Activated naive CD4-positive, alpha-beta T cell treated with anti-CD3 and anti-CD28 coated beads for 36 hours (primary cell): ENCODE data around the gene PBX4. TPM values are rescaled to one million over a fixed set of nuclear protein-coding genes. Genes with fewer than 3 reads are reported as not detected.

Experiments used
- CTCF ChIA-PET: fragments of 350-600 bp; sonication (Branson Sonifier 250); formaldehyde crosslinking; loops from one replicate; lab custom pipeline; 2021; ENCODE audit warnings: antibody characterized with exemption; lab: Charles Lee
- DNase-seq: peaks from one replicate; pipeline ENCODE4 v3.0.0-alpha.2; 2020
- H3K27ac Mint-ChIP-seq: one replicate; pipeline ENCODE4 v1.8.0; 2021; ENCODE audit warnings: mild to moderate bottlenecking, mixed read lengths
- H3K27me3 Mint-ChIP-seq: one replicate; pipeline ENCODE4 v1.8.0; 2021; ENCODE audit warnings: low read depth, mixed read lengths
- H3K36me3 Mint-ChIP-seq: one replicate; pipeline ENCODE4 v1.8.0; 2021; ENCODE audit warnings: low read depth, mixed read lengths
- H3K4me1 Mint-ChIP-seq: one replicate; pipeline ENCODE4 v1.8.0; 2021; ENCODE audit warnings: low read depth, mixed read lengths
- H3K4me3 Mint-ChIP-seq: one replicate; pipeline ENCODE4 v1.8.0; 2021; ENCODE audit warnings: mild to moderate bottlenecking, moderate library complexity, mixed read lengths
- H3K9me3 Mint-ChIP-seq: one replicate; pipeline ENCODE4 v1.8.0; 2021; ENCODE audit warnings: mixed read lengths
- intact Hi-C: fragments of 100-400 bp; cut with micrococcal nuclease; formaldehyde crosslinking; loops from one replicate; pipeline ENCODE4 v1.15.1; 2023
- total RNA-seq, 2 experiments: library from RNA; stranded (reverse); gene quantifications; one replicate each; pipeline ENCODE4 v1.2.3, GENCODE V29; 2021

The PBX4 gene
- total RNA-seq, 2 experiments from 2014 or later: 13.5 to 17.5 TPM

DNA sequence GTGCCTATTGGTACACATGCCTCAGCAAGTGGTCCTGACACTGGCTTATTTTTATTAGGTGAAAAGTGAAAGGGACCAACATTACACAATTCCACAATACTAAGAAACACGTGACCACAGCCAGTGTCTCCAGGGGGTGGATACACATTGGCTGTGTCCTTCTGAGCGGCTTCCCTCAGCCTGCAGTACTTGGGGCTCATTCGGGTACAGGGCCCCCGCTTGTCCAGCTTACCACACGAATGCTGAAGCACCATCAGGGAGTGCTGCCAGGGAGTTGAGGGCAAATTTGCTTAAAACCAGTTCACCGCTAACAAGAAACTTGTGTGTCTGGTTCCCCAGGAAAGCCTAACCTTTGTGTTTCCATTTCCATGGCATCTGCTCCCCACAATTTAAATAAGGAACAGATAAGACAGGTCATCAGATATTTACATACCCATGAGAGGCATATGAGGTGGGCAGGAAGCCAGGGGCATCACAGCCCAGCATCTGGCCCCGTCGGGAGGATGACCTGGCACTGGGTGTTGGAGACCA, 23.3 kb downstream of the PBX4 start:
- Mint-ChIP-seq H3K27ac (peak overlapping the region; percentile 80), H3K9me3 (no peaks in the 10 kb centered on the region), H3K4me3 (no peak overlapping the region), H3K27me3 (no peaks in the 10 kb centered on the region), H3K4me1 (peaks cover 84% of the 10 kb centered on the region), H3K36me3 (peaks cover 17% of the 10 kb centered on the region)
- no peak for DNase-seq
- CTCF ChIA-PET: no interaction called here
- intact Hi-C loops: loop anchor here (5.0 kb wide), 1 partner anchor 272 kb away; the partner anchor contains the start of gene ZNF253

DNA sequence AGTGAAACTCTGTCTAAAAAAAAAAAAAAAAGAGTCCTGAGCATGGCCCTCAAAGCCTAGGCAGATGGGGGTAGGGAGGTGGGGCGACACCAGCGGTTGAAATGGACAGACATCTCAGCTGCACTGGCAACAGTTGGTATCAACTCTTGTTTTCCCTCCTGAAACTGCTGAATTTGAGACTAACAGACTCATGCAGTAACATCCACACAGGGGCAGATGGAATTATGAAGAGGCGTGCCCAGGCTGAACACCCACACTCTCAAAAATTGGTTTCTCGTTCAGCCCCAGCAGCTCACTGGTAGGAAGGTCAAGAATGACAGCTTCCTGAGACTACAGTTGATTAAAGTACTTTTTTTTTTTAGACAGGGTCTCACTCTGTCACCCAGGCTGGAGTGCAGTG, 24.1 kb downstream of the PBX4 start:
- Mint-ChIP-seq H3K36me3 (peaks cover 17% of the 10 kb centered on the region), H3K4me1 (peaks cover 85% of the 10 kb centered on the region), H3K9me3 (no peaks in the 10 kb centered on the region), H3K27me3 (no peaks in the 10 kb centered on the region), H3K4me3 (no peak overlapping the region), H3K27ac (peak overlapping the region; percentile 73)
- intact Hi-C loops: no loop called here
- CTCF ChIA-PET: interaction anchor here (0.8 kb wide), 1 partner anchor 40 kb away, joined by 3 read pairs; no protein-coding TSS in a partner anchor
- peak; percentile 33 for DNase-seq

DNA sequence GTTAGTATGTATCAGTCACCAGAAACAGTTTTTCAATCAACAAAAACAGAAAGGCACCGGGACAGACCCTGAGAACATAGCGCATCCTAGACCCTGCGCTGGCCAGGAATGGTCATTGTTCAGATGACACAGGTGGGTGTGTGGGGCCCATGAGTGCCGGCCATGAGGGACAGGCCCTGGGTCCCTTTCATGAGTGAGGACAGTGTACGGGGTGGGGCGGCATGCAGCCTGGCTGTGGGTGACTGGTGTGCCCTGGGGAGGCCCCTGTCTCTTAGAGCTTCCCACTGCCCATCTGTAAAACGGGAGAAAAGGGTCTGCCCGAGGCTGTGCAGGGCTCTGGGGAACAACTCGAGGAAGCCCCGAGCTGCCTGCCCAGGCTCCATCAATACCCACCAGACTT, 25.8 kb downstream of the PBX4 start:
- no peak overlapping the region for H3K4me3 Mint-ChIP-seq
- peak overlapping the region; percentile 63 for H3K27ac Mint-ChIP-seq
- H3K36me3 Mint-ChIP-seq: peaks cover 17% of the 10 kb centered on the region
- CTCF ChIA-PET: no interaction called here
- no peaks in the 10 kb centered on the region for H3K9me3 Mint-ChIP-seq
- no peaks in the 10 kb centered on the region for H3K27me3 Mint-ChIP-seq
- intact Hi-C loops: no loop called here
- DNase-seq: no peak
- peaks cover 83% of the 10 kb centered on the region for H3K4me1 Mint-ChIP-seq

DNA sequence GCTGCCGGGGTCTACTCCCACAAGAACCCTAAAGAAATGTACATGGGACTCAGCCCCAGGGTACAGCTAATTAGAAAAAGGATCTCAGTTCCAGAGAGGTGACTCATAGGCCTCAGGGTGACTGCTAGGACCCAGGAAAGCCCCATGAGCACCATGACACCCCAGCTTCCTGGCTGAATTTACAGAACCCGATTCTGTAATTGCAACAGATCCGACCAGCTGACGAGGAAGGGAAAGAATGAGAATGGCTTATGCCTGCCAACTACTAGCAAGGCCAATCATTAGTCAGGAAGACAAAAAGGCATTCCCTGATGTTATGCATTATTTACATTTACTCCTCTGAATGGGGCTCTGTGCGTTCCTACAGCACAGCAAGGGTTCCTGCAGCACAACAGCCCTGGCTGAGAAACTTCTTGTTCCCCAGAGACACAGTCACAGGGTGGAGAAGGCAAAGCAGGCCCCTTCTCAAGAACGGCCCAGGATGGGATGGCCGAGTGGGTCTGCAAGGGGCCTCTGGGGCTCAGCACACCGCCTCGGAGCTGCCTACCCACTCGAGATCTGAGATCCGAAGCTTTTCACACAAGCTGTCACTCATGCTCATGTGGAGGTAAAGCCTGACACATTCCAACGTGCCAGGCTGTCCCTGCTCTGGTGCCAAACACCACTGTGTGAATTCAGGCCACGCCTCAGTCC, 27.2 kb downstream of the PBX4 start:
- Mint-ChIP-seq H3K9me3 (no peaks in the 10 kb centered on the region), H3K27ac (peak overlapping the region; percentile 93), H3K4me3 (peak overlapping the region; percentile 47), H3K27me3 (no peaks in the 10 kb centered on the region), H3K36me3 (peaks cover 13% of the 10 kb centered on the region), H3K4me1 (peaks cover 71% of the 10 kb centered on the region)
- DNase-seq: peak; percentile 91
- intact Hi-C loops: loop anchor here (1.0 to 2.0 kb wide), 6 partner anchors 8 to 206 kb away; partner anchors contain the start of genes GMIP, LPAR2 and ZNF101
- CTCF ChIA-PET: interaction anchor here (0.5 to 1.1 kb wide), 4 partner anchors 9 to 46 kb away, joined by 3 read pairs; no protein-coding TSS in a partner anchor

DNA sequence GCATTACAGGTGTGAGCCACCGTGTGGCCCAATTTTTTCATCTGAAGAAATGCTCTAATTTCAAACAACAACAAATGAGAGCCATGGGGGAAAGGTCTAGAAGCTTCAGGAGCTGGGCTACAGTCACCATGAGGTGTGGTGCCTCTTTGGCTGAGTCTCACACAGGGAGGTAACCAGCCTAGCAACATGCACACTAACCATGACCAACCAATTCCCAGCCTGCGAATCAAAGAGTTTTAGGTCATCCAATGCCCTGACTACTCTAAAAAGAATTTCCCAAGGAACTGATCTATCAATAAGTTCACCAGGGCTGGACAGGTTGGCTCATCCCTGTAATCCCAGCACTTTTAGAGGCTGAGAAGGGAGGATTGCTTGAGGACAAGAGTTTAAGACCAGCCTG, 29.9 kb downstream of the PBX4 start:
- no peak overlapping the region for H3K4me3 Mint-ChIP-seq
- DNase-seq: no peak
- H3K36me3 Mint-ChIP-seq: peaks cover 9% of the 10 kb centered on the region
- peaks cover 51% of the 10 kb centered on the region for H3K4me1 Mint-ChIP-seq
- H3K9me3 Mint-ChIP-seq: no peaks in the 10 kb centered on the region
- CTCF ChIA-PET: interaction anchor here (1.1 to 2.0 kb wide), 2 partner anchors 34 to 56 kb away, joined by 3 to 5 read pairs; no protein-coding TSS in a partner anchor
- intact Hi-C loops: no loop called here
- H3K27me3 Mint-ChIP-seq: no peaks in the 10 kb centered on the region
- H3K27ac Mint-ChIP-seq: peak overlapping the region; percentile 77

DNA sequence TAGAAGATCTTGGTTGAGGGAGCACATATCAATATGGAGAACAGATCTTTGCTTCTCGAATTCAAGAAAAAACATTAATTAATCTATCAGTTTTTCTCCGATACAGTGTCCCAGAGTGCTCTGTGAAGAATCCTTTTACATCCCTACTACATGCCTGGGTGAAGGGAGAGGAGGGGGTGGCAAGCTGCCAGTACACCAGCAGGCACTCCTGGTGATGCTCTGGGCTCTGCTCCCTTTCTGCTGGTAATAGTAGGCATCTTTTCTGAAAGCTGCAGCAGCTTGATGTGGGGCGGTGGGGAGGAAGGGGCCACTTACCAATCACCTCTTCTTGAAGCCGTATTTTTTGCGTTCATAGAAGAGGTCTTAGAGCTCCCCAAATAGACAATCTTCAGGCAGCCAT, 30.7 kb downstream of the PBX4 start:
- H3K4me1 Mint-ChIP-seq: peaks cover 45% of the 10 kb centered on the region
- CTCF ChIA-PET: interaction anchor here (0.6 to 1.1 kb wide), 5 partner anchors 33 to 71 kb away, joined by 3 to 6 read pairs (median 3); no protein-coding TSS in a partner anchor
- no peak for DNase-seq
- no peaks in the 10 kb centered on the region for H3K27me3 Mint-ChIP-seq
- peaks cover 4% of the 10 kb centered on the region for H3K36me3 Mint-ChIP-seq
- H3K4me3 Mint-ChIP-seq: no peak overlapping the region
- intact Hi-C loops: no loop called here
- H3K9me3 Mint-ChIP-seq: no peaks in the 10 kb centered on the region
- no peak overlapping the region for H3K27ac Mint-ChIP-seq

DNA sequence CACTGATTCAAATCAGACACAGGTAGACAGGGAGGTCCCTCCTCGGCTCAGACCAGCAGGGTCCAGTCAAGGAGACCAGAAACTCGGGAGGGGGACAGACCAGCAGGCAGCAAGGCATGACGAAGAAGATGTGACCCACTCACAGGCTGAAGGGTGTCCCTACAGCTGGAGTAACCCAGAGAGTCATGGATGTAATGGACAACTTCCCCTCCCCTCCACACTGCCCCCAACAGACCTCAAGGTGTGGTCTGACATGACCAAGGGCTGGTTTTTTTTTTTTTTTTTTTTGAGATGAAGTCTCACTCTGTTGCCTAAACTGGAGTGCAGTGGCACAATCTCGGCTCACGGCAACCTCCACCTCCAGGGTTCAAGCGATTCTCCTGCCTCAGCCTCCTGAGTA, 34.1 kb downstream of the PBX4 start:
- Mint-ChIP-seq H3K36me3 (no peaks in the 10 kb centered on the region), H3K4me1 (peaks cover 29% of the 10 kb centered on the region), H3K27ac (no peak overlapping the region), H3K27me3 (no peaks in the 10 kb centered on the region), H3K4me3 (no peak overlapping the region), H3K9me3 (no peaks in the 10 kb centered on the region)
- intact Hi-C loops: no loop called here
- CTCF ChIA-PET: no interaction called here
- DNase-seq: no peak

GRCh38 chr19:19582471-19582870, 36.0 kb downstream of the PBX4 start:
- peaks cover 17% of the 10 kb centered on the region for H3K4me1 Mint-ChIP-seq
- H3K27me3 Mint-ChIP-seq: no peaks in the 10 kb centered on the region
- H3K27ac Mint-ChIP-seq: no peak overlapping the region
- DNase-seq: no peak
- no peak overlapping the region for H3K4me3 Mint-ChIP-seq
- intact Hi-C loops: no loop called here
- no peaks in the 10 kb centered on the region for H3K36me3 Mint-ChIP-seq
- CTCF ChIA-PET: interaction anchor here (0.7 to 1.4 kb wide), 3 partner anchors 27 to 66 kb away, joined by 3 to 5 read pairs (median 5); partner anchors contain the start of gene GMIP
- H3K9me3 Mint-ChIP-seq: no peaks in the 10 kb centered on the region

DNA sequence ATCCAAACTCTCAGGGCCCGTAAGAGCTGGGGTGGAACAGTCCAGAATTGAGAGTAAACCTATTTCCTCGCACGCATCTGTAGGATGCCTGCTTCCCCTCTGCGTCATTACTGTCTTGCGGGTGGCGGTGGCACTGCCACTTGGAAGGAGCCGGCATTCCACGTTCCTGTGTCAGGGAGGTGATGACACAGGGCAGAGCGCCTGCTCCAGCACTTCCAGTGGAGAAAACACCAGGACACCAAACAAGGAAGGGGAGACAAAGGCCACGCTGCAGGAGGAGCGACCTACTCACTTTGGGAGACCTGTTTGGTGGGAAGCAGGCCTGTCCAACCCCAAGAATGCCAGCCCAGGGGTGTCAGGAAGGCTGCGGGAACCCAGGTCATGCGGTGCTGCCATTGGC, 37.1 kb downstream of the PBX4 start:
- Mint-ChIP-seq H3K27me3 (no peaks in the 10 kb centered on the region), H3K36me3 (no peaks in the 10 kb centered on the region), H3K27ac (no peak overlapping the region), H3K4me3 (no peak overlapping the region), H3K9me3 (no peaks in the 10 kb centered on the region), H3K4me1 (peaks cover 17% of the 10 kb centered on the region)
- DNase-seq: no peak
- intact Hi-C loops: no loop called here
- CTCF ChIA-PET: no interaction called here

DNA sequence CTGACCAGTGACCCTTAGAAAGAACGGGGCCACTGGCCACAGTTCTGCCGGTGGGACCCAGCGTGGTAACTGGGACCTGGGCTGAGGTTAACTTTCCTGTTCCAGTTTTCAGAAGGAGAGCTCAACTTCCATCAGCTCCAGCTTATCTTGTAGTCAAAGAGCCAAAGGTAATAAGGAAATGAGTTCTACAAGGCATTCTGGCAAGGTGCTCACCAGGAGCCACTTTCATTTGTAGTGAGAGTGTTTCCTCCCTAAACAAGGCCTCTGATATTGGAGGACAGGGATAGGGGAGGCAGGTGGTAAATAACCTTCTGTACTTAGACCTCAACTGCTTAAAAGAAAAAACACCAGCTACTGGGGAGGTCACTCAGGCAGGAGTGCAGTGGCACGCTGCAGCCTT, 38.1 kb downstream of the PBX4 start:
- CTCF ChIA-PET: interaction anchor here (3.5 kb wide), 1 partner anchor 26 kb away, joined by 19 read pairs; no protein-coding TSS in a partner anchor
- intact Hi-C loops: no loop called here

GRCh38 chr19:19579533-19580361, 38.7 kb downstream of the PBX4 start:
- intact Hi-C loops: no loop called here
- H3K27ac Mint-ChIP-seq: no peak overlapping the region

More for the DNA sequence above, 38.1 kb downstream of the PBX4 start:
- H3K36me3 Mint-ChIP-seq: no peaks in the 10 kb centered on the region
- H3K4me3 Mint-ChIP-seq: no peak overlapping the region
- H3K9me3 Mint-ChIP-seq: no peaks in the 10 kb centered on the region
- no peak overlapping the region for H3K27ac Mint-ChIP-seq
- peaks cover 17% of the 10 kb centered on the region for H3K4me1 Mint-ChIP-seq
- H3K27me3 Mint-ChIP-seq: no peaks in the 10 kb centered on the region
- no peak for DNase-seq

GRCh38 chr19:19578252-19578651, 40.2 kb downstream of the PBX4 start:
- Mint-ChIP-seq H3K36me3 (no peaks in the 10 kb centered on the region), H3K27me3 (no peaks in the 10 kb centered on the region), H3K4me1 (peaks cover 17% of the 10 kb centered on the region), H3K9me3 (no peaks in the 10 kb centered on the region), H3K4me3 (no peak overlapping the region), H3K27ac (no peak overlapping the region)
- CTCF ChIA-PET: interaction anchor here (3.5 kb wide), 1 partner anchor 24 kb away, joined by 19 read pairs; no protein-coding TSS in a partner anchor
- intact Hi-C loops: no loop called here
- DNase-seq: no peak

More at GRCh38 chr19:19579533-19580361, 38.7 kb downstream of the PBX4 start:
- peak; percentile 35 for DNase-seq
- CTCF ChIA-PET: interaction anchor here (3.5 kb wide), 1 partner anchor 26 kb away, joined by 19 read pairs; no protein-coding TSS in a partner anchor
- H3K27me3 Mint-ChIP-seq: no peaks in the 10 kb centered on the region
- H3K9me3 Mint-ChIP-seq: no peaks in the 10 kb centered on the region
- H3K4me1 Mint-ChIP-seq: peaks cover 17% of the 10 kb centered on the region
- H3K4me3 Mint-ChIP-seq: no peak overlapping the region
- H3K36me3 Mint-ChIP-seq: no peaks in the 10 kb centered on the region
